HG02763 (cell line): ENCODE measurements around the gene PRKD1.
"Not testable (repeated sequence)": the region's sequence is repeated elsewhere in the genome, so short reads cannot be mapped to it uniquely, and the experiment has no call there.

ENCODE experiments used
- ATAC-seq: cut with Tn5 transposase; IDR thresholded peaks from one replicate; pipeline ENCODE4 v1.9.1; 2021; ENCODE audit warnings: mild to moderate bottlenecking, moderate library complexity; ENCODE audit not compliant: unreplicated experiment

The PRKD1 gene

DNA sequence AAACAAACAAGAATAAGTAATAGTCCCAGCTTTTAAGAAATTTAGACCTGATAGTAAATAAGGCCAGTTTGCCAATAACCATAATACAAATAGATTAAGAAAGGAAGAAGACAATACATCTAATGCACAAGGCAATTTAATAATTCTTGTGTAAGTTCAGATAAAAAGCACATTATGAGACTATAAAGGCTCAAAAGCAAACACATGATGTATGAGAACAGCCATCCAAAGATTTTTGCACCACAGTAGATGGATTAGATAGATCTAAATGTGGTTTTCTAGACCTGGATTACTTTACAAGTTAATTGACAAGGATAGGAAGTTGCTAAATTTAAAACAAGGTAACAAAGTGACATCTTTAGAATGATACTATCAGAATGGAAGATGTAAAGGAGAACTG, 125.4 kb downstream of the PRKD1 start:
- ATAC-seq, result no peak

DNA sequence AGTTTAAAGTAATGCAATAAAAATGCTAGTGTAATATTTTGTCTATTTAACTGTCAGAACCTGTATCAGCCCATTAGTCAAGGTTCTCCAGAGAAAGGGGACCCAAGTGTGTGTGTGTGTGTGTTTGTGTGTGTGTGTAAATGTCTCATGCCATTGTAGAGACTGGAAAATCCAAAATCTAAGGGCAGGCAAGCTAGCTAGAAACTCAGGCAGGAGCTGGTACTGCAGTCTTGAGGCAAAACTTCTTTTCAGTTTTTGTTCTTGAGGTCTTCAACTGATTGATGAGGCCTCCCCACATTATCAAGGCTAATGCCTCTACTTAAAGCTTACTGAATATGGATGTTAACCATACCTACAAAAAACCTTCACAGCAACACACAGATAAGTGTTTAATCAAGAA, 126.7 kb downstream of the PRKD1 start:
- no peak for ATAC-seq

DNA sequence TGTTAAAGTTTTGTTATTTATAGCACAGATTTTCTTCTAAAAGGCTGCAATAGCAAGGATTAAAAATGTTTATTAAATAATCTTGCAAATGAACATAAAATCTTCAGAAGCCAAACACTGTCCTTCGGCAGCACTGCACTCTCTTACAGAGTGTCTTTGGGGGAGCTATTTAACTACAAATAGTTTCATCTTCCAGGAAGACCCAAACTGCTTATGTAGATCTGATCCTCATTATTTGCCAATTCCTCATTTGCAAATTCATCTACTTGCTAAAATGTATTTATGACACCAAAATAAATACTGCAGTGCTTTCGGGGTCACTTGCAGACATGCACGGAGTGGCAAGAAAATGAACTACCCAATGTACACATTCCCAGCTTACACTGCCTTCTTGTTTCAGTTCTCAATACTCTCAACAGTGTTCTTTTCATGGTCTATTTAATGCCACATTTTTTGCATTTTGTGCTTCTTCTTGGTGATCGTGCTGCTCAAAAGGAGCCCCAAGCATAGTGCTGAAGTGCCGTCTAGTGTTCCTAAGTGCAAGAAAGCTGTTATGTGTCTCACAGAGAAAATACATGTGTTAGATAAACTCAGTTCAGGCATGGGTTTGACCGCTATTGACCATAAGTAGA, 128.1 kb downstream of the PRKD1 start:
- no peak for ATAC-seq

GRCh38 chr14:29798811-29799210, 128.8 kb downstream of the PRKD1 start:
- no peak for ATAC-seq

DNA sequence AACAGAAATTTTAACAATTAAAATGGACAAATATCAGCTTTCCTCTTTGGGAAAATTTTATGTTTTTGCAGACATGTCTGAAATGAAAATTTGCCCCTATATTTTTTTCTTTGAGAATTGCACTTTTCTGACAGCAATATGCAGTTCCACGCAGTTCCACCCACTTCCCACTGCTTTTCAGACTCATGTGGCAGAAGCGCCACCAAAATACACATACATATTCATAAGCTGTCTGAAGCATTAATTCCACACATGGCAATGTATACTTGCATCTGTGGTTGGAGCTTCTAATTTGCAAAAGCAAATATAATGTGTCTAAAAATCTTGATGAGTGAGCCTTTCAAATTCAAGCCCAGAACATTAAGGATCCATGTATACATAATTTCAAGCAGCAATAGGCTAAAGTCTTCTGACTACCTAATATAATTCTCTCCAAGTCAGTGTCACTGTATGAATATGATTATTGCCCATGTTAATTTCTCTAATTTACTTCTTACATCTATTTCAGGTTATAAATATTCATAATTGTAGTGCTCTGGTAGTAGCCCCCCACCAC, 129.5 kb downstream of the PRKD1 start:
- ATAC-seq, result no peak

- no peak for ATAC-seq
These were observed 130.8 kb downstream of the PRKD1 start for GRCh38 chr14:29796853-29797252.

DNA sequence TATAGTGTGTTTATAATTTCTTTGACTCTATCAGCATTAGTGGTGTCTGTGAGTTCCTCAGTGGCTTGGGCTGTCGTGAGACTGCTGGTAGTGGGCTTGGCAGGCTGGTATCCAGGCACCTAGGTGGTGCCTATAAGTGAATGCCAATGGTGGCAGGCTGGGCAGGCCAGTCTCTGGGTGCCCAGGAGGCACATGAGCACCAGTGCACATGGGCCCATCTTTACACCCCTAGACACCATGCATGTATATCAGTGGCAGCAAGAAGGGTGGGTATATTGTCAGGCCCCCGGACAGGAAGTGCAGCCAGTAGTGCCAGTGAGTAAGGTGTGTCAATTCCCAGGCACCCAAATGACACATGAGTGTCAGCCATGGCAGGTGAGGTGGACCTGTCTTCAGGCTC, 138.2 kb downstream of the PRKD1 start:
- ATAC-seq, result no peak

GRCh38 chr14:29788093-29788492, 139.6 kb downstream of the PRKD1 start:
- no peak for ATAC-seq

DNA sequence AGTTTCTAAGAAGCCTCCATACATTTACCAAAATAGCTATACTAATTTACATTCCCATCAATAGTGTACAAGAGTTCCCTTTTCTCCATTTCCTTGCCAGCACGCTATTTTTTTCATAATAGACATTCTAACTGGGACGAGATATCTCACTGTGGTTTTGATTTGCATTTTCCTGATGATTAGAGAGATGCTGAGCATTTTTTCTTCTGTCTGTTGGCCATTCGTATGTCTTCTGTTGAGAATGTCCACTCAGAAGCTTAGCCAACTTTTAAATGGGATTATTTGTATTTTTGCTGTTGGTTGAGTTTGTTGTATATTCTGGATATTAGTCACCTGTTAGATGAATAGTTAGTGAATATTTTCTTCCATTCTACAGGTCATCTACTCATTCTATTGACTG, 144.1 kb downstream of the PRKD1 start:
- no peak for ATAC-seq

- no peak for ATAC-seq
These were observed 145.6 kb downstream of the PRKD1 start for GRCh38 chr14:29782041-29782440.

DNA sequence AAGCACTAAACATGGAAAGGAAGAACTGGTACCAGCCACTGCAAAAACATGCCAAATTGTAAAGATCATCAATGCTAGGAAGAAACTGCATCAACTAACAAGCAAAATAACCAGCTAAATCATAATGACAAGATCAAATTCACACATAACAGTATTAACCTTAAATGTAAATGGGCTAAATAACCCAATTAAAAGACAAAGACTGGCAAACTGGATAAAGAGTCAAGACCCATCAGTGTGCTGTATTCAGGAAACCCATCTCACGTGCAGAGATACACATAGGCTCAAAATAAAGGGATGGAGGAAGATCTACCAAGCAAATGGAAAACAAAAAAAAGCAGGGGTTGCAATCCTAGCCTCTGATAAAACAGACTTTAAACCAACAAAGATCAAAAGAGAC, 150.5 kb downstream of the PRKD1 start:
- not testable (repeated sequence) for ATAC-seq

DNA sequence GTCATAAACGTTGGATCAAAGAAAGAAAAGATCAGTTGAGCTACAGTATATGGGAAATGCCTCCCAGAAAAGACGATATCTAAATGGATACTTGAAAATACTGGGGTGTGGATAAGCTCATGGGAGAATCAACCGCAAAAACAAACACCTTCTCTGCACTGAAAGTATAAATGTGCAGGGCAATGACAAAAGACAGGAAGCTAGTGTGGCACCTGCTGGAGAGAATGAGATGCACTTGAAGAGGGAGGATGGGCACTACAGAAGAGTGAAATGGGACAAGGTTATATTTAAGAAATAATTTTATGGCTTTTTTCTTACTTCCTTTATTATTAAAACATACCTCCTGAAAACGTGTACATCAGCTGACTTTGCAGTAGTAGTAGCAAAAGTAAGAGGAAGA, 153.7 kb downstream of the PRKD1 start:
- ATAC-seq, result no peak

- ATAC-seq, result no peak
These were observed 164.2 kb downstream of the PRKD1 start for GRCh38 chr14:29763342-29763858.

GRCh38 chr14:29759521-29760340, 167.9 kb downstream of the PRKD1 start:
- ATAC-seq, result peak; percentile 83

DNA sequence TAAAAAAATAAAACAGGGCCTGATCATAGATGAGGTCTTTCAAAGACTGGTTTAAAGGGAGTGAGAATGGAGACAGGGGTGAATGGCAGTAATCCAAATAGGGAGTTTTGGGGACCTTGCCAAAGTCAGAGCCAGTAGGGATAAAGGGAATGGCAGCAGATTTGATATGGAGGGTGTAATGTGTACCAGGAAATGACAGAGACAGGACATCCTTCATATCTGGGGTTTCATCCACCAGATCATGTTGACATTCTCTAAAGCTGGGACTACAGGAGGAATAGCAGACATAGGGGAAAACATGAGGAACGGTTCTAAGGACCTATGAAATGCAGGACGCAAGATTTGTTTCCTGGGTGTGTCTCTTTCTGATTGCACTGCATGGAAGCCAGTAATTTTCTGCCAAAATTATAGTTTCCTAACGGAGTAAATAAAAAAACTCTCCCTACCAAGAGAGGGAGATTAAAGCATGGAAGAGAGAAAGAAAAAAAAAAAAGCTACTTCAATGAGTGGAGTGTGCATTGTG, 169.9 kb downstream of the PRKD1 start:
- no peak for ATAC-seq

DNA sequence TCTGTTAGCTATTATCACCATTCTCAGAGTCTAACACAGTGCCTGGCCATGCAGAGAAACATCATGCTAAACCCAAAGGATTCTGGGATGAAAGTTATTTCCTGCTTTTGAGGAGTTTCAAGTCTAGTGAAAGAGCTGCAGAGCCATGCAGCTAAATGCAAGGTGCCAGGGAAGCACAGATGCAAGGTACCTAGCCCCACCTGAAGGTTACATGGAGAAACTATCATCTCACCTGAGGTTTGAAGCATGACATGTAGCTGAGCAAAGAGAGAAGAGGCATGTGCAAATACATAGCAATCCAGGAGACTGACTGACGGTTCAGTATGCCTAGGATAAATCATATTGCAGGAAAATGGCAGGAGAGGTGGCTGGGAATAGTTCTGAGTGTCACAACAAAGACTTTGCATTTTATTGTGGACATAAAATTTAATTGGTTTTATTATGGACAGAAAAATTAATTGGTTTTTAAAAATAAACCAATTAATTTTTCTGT, 170.4 kb downstream of the PRKD1 start:
- no peak for ATAC-seq

- ATAC-seq, result no peak
These were observed 171.6 kb downstream of the PRKD1 start for GRCh38 chr14:29756019-29756385.

- no peak for ATAC-seq
These were observed 172.2 kb downstream of the PRKD1 start for GRCh38 chr14:29755311-29756018.

- ATAC-seq, result no peak
These were observed 173.5 kb downstream of the PRKD1 start for GRCh38 chr14:29754134-29754533.

DNA sequence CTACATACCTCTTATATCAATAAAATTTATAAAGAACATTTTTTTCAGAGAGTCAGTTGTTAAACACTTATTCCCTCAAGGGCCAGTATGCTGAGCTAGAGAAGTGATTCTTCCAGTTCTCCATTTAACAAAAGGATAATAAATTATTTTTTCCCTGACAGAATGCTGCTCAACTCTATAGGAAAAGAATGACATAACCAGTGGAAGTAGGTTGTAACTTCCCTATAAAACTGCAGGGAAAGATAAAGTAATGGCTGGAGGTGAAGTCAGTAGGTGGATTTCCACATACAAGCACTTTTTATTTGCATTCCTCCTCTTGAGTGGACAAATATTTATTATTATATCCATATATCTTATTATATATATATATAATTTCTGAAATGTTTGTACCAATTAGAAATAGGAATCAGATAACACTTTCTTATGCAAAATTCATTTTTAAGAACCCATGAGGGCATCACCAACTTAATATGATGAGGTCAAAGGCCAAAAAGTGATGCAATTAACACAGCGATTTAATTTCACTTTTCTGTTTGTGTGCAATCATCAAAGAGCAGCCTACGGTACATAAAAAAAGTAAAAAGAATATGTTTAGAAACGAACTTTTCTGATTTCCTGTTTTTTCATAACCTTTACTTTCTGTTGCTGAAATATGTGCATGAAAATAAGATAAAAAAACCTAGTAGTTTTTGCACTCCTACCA, 175.3 kb downstream of the PRKD1 start:
- no peak for ATAC-seq
